ENCODE data around the gene GTF2H4.

DNA sequence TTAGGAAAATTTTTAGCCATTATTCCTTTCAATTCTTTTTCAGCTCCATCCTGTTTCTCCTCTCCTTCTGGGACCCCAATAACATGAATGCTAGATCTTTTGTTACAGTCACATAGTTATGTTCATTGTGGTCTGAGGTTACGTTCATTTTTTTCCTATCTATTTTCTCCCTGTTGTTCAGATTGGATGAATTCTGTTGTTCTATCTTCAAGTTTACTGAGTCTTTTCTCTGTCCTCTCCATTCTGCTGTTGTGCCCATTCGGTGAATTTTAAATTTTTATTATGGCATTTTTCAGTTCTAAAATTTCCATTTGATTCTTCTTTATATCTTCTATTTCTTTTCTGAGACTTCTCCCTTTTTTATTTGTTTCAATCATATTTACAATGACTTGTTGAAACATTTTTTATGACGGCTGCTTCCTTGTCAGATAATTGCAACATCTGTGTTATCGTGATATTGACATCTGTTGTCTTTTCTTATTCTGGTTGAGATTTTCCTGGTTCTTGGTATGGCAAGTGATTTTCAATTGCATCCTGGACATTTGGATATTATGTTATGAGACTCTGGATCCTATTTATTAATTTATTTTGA is 36.3 kb upstream of the GTF2H4 start:
- TF ChIP-seq, protein P1, sequence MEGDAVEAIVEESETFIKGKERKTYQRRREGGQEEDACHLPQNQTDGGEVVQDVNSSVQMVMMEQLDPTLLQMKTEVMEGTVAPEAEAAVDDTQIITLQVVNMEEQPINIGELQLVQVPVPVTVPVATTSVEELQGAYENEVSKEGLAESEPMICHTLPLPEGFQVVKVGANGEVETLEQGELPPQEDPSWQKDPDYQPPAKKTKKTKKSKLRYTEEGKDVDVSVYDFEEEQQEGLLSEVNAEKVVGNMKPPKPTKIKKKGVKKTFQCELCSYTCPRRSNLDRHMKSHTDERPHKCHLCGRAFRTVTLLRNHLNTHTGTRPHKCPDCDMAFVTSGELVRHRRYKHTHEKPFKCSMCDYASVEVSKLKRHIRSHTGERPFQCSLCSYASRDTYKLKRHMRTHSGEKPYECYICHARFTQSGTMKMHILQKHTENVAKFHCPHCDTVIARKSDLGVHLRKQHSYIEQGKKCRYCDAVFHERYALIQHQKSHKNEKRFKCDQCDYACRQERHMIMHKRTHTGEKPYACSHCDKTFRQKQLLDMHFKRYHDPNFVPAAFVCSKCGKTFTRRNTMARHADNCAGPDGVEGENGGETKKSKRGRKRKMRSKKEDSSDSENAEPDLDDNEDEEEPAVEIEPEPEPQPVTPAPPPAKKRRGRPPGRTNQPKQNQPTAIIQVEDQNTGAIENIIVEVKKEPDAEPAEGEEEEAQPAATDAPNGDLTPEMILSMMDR (IDR thresholded peaks at IDR 0.05), result no peak
- TF ChIP-seq POLR2AphosphoS5 (IDR thresholded peaks at IDR 0.05) (no peak), EP300 (IDR thresholded peaks at IDR 0.05) (no peak)

All from gastroesophageal sphincter (tissue), 3 donors.